OCI-LY3 (cell line): ENCODE results near the gene TMEM17.

Source experiments
- H2AFZ ChIP-seq: fragments of 200-600, 300-600 bp; shearing (Covaris generic); 2 replicates; pipeline ENCODE4 v1.6.0; 2014; ENCODE audit warnings: antibody characterized with exemption, low read depth, low read length
- H3K27ac ChIP-seq: fragments of 200-600, 300-600 bp; sonication (generic); 2 replicates; pipeline ENCODE4 v1.5.1; 2014; ENCODE audit warnings: mild to moderate bottlenecking, low read length, moderate library complexity, mixed read lengths
- H3K27me3 ChIP-seq: fragments of 200-600, 300-600 bp; sonication (generic); 2 replicates; pipeline ENCODE4 v1.6.1; 2014; ENCODE audit warnings: low read depth, low read length, mixed read lengths
- H3K36me3 ChIP-seq: fragments of 200-600, 300-600 bp; sonication (generic); replicated peaks from 2 replicates; pipeline ENCODE3; 2014; ENCODE audit warnings: low read depth, low read length, mixed read lengths
- H3K4me1 ChIP-seq: fragments of 300-600, 200-600 bp; sonication (generic); 2 replicates; pipeline ENCODE4 v1.6.1; 2014; ENCODE audit warnings: low read length, mixed read lengths
- H3K4me2 ChIP-seq: fragments of 200-600, 300-600 bp; sonication (generic); 2 replicates; pipeline ENCODE4 v1.6.1; 2014; ENCODE audit warnings: low read length, mixed read lengths
- H3K4me3 ChIP-seq: fragments of 300-600, 200-600 bp; sonication (generic); 2 replicates; pipeline ENCODE4 v1.5.1; 2014; ENCODE audit warnings: antibody characterized with exemption, mild to moderate bottlenecking, low read length, moderate library complexity
- H3K79me2 ChIP-seq: fragments of 300-600, 200-600 bp; shearing (Covaris generic); 2 replicates; pipeline ENCODE4 v1.6.1; 2014; ENCODE audit warnings: mild to moderate bottlenecking, low read length, mixed read lengths
- H3K9ac ChIP-seq: fragments of 300-600, 200-600 bp; shearing (Covaris generic); 2 replicates; pipeline ENCODE4 v1.6.0; 2014; ENCODE audit warnings: mild to moderate bottlenecking, low read length, moderate library complexity
- H3K9me3 ChIP-seq: fragments of 200-600, 300-600 bp; shearing (Covaris generic); 2 replicates; pipeline ENCODE4 v1.6.1; 2014; ENCODE audit warnings: low read length, mixed read lengths; ENCODE audit not compliant: insufficient read depth
- H4K20me1 ChIP-seq: fragments of 200-600, 300-600 bp; sonication (generic); 2 replicates; pipeline ENCODE4 v1.6.1; 2016; ENCODE audit warnings: low read length, mixed read lengths; ENCODE audit not compliant: insufficient read depth
- CTCF ChIP-seq: fragments of 200-600, 300-600 bp; sonication (generic); IDR thresholded peaks from 2 replicates; pipeline ENCODE4 v1.5.1; 2014; ENCODE audit warnings: antibody characterized with exemption, low read length, low read depth
- EZH2phosphoT487 ChIP-seq: fragments of 200-600 bp; shearing (Covaris generic); IDR thresholded peaks from 2 replicates; pipeline ENCODE4 v1.6.1; 2018; ENCODE audit warnings: antibody characterized with exemption, mixed run types, low read depth

TMEM17 gene

GRCh38 chr2:62455957-62456692 lies 49.9 kb downstream of the TMEM17 start:
- Histone ChIP-seq H3K9me3 (no peaks in the 10 kb centered on the region), H3K27ac (no peak overlapping the region), H3K4me2 (peak overlapping the region; percentile 78), H2AFZ (peak overlapping the region; percentile 75), H3K36me3 (no peaks in the 10 kb centered on the region), H4K20me1 (no peaks in the 10 kb centered on the region), H3K4me1 (peaks cover 6% of the 10 kb centered on the region; the same call in 1 of the 2 replicates), H3K79me2 (no peaks in the 10 kb centered on the region), H3K9ac (peak overlapping the region; percentile 44; the same call in 1 of the 2 replicates), H3K27me3 (no peaks in the 10 kb centered on the region), H3K4me3 (peak overlapping the region; percentile 82)
- no peak for TF ChIP-seq CTCF
- TF ChIP-seq EZH2phosphoT487, result no peak

GRCh38 chr2:62453955-62454354 lies 52.0 kb downstream of the TMEM17 start:
- Histone ChIP-seq H3K9ac (no peak overlapping the region), H3K27me3 (no peaks in the 10 kb centered on the region), H3K4me1 (peaks cover 6% of the 10 kb centered on the region; the same call in 1 of the 2 replicates), H3K27ac (no peak overlapping the region), H3K4me3 (no peak overlapping the region), H3K4me2 (no peak overlapping the region), H3K9me3 (no peaks in the 10 kb centered on the region), H3K79me2 (no peaks in the 10 kb centered on the region), H2AFZ (0 out of 2 replicates have a peak overlapping the region, but pooled peaks have one; percentile 15), H3K36me3 (no peaks in the 10 kb centered on the region), H4K20me1 (no peaks in the 10 kb centered on the region)
- no peak for TF ChIP-seq CTCF
- no peak for TF ChIP-seq EZH2phosphoT487

GRCh38 chr2:62452701-62453454 lies 53.1 kb downstream of the TMEM17 start:
- Histone ChIP-seq H3K27ac (no peak overlapping the region), H3K9me3 (no peaks in the 10 kb centered on the region), H3K79me2 (no peaks in the 10 kb centered on the region), H3K4me2 (no peak overlapping the region), H2AFZ (no peak overlapping the region), H3K4me1 (peaks cover 6% of the 10 kb centered on the region; the same call in 1 of the 2 replicates), H3K36me3 (no peaks in the 10 kb centered on the region), H3K4me3 (no peak overlapping the region), H3K27me3 (no peaks in the 10 kb centered on the region), H4K20me1 (no peaks in the 10 kb centered on the region), H3K9ac (no peak overlapping the region)
- TF ChIP-seq CTCF, result no peak
- no peak for TF ChIP-seq EZH2phosphoT487

- no peaks in the 10 kb centered on the region for H3K9me3 ChIP-seq
- no peaks in the 10 kb centered on the region for H3K4me1 ChIP-seq
- no peaks in the 10 kb centered on the region for H4K20me1 ChIP-seq
- TF ChIP-seq CTCF (no peak), EZH2phosphoT487 (no peak)
- no peak overlapping the region for H3K4me2 ChIP-seq
- H3K4me3 ChIP-seq, result no peak overlapping the region
- no peaks in the 10 kb centered on the region for H3K79me2 ChIP-seq
- no peak overlapping the region for H3K9ac ChIP-seq
- H3K36me3 ChIP-seq, result no peaks in the 10 kb centered on the region
- H2AFZ ChIP-seq, result no peak overlapping the region
- H3K27me3 ChIP-seq, result no peaks in the 10 kb centered on the region
- H3K27ac ChIP-seq, result no peak overlapping the region
Observed at GRCh38 chr2:62450716-62451191, 55.2 kb downstream of the TMEM17 start.
